ENCODE results near the gene BNC2. TPM values are rescaled to one million over a fixed set of nuclear protein-coding genes. Genes with fewer than 3 reads are reported as not detected.

The BNC2 gene
- total RNA-seq, 2 experiments from 2014 or later: not detected

DNA sequence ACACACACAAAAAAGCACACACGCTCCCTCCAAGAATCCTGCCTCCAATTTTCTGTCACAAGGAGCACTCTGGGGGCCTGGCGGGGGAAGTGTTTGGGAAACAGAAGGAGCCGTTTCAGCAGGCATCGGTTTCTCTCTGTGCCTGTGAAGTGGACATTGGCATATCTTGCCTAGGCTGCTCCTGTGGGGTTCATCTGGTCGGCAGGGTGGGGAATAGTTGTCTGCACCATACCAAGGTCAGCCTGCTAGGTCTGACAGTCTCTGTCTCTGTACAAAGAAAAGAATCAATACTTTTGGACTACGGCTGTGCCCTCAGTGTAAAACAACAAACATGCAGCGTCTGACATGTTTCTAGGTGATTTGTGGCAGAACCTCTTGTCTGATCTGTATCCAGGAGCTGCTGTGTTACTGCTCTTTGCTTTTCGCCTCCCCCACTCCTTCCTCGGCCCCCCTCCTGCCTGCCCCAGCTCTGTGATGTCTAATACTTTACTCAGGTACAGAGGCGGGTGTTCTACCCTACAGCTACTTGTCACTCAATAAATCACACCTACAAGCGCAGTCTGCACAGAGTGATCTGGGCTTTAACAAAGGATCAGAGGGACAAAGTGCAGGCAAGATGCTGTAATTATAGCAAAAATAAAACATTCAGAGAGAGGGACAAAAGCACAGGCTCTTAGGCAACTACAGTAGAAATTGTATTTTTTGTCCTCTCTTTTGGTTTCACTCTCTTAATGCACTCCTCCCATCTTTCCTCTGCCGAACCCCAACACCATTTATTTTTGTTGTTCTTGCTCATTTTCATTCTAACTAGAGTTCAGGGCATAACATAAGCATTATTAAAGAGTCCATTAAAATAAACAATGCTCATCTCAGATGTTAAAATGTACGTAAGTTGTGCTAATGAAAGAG lies 216.7 kb downstream of the BNC2 start:
- no peak for DNase-seq (ENCODE audit: low spot score)
- no peaks in the 10 kb centered on the region for H3K36me3 ChIP-seq (ENCODE audit: insufficient read depth, low read length)
- no peaks in the 10 kb centered on the region for H4K20me1 ChIP-seq (ENCODE audit: insufficient read depth, low read length)
- H3K4me1 ChIP-seq (ENCODE audit: insufficient read depth, low read length, poor library complexity, severe bottlenecking): no peaks in the 10 kb centered on the region
- no peak overlapping the region for H3K4me2 ChIP-seq (ENCODE audit: low read length)
- no TSS peak for BruUV-seq (replicated peaks)
- H3K79me2 ChIP-seq (ENCODE audit: insufficient read depth, low read depth, low read length): no peaks in the 10 kb centered on the region
- TF ChIP-seq EZH2phosphoT487 (IDR thresholded peaks at IDR 0.05; ENCODE audit: borderline replicate concordance, low read depth, low read length): no peak
- TF ChIP-seq, protein P1, sequence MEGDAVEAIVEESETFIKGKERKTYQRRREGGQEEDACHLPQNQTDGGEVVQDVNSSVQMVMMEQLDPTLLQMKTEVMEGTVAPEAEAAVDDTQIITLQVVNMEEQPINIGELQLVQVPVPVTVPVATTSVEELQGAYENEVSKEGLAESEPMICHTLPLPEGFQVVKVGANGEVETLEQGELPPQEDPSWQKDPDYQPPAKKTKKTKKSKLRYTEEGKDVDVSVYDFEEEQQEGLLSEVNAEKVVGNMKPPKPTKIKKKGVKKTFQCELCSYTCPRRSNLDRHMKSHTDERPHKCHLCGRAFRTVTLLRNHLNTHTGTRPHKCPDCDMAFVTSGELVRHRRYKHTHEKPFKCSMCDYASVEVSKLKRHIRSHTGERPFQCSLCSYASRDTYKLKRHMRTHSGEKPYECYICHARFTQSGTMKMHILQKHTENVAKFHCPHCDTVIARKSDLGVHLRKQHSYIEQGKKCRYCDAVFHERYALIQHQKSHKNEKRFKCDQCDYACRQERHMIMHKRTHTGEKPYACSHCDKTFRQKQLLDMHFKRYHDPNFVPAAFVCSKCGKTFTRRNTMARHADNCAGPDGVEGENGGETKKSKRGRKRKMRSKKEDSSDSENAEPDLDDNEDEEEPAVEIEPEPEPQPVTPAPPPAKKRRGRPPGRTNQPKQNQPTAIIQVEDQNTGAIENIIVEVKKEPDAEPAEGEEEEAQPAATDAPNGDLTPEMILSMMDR (conservative IDR thresholded peaks at IDR 0.05; ENCODE audit: low read length): no peak
- no peaks in the 10 kb centered on the region for H3K9me3 ChIP-seq (ENCODE audit: low read length)
- ChIA-PET POLR2A (interaction anchor here (0.6 kb wide), 1 partner anchor 142 kb away, joined by 4 read pairs; no protein-coding TSS in a partner anchor), CTCF (ENCODE audit: unreplicated experiment) (no interaction called here)
- no peak overlapping the region for H3K4me3 ChIP-seq (ENCODE audit: low read depth, low read length, poor library complexity, severe bottlenecking)
- no peak overlapping the region for H3K27ac ChIP-seq (ENCODE audit: low read depth, low read length, poor library complexity, severe bottlenecking)
- intact Hi-C loops (cut with micrococcal nuclease; ENCODE audit: unreplicated experiment): no loop called here
- H3K9me2 ChIP-seq (ENCODE audit: insufficient read depth, low read length): no peaks in the 10 kb centered on the region
- H2AFZ ChIP-seq (ENCODE audit: low read length): no peak overlapping the region

DNA sequence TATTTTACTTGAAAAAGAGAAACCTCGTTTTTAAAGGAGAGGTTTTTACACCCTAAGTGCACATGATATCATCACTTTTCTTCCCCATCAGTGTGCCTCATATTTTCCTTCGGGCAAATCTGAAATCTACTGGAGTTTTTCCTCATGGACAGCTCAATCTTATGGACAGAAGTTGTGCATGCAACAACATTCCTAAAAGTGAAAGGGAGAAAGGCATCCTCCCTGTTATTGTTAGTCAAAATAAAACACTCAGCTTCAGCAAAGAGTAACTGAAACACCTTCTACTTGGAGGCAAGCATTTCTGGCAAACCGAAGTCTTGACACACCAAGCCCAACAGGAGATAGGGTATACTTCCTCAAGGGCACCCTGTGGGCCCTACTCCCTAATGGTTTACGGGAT lies 217.9 kb downstream of the BNC2 start:
- Histone ChIP-seq H3K4me3 (ENCODE audit: low read depth, low read length, poor library complexity, severe bottlenecking) (no peak overlapping the region), H3K79me2 (ENCODE audit: insufficient read depth, low read depth, low read length) (no peaks in the 10 kb centered on the region), H3K36me3 (ENCODE audit: insufficient read depth, low read length) (no peaks in the 10 kb centered on the region), H2AFZ (ENCODE audit: low read length) (no peak overlapping the region), H3K27ac (ENCODE audit: low read depth, low read length, poor library complexity, severe bottlenecking) (no peak overlapping the region), H3K9me3 (ENCODE audit: low read length) (no peaks in the 10 kb centered on the region), H4K20me1 (ENCODE audit: insufficient read depth, low read length) (no peaks in the 10 kb centered on the region), H3K4me2 (ENCODE audit: low read length) (no peak overlapping the region), H3K4me1 (ENCODE audit: insufficient read depth, low read length, poor library complexity, severe bottlenecking) (no peaks in the 10 kb centered on the region), H3K9me2 (ENCODE audit: insufficient read depth, low read length) (no peaks in the 10 kb centered on the region)
- TF ChIP-seq, protein P1 (conservative IDR thresholded peaks at IDR 0.05; ENCODE audit: low read length): no peak
- no peak for TF ChIP-seq EZH2phosphoT487 (IDR thresholded peaks at IDR 0.05; ENCODE audit: borderline replicate concordance, low read depth, low read length)
- DNase-seq (ENCODE audit: low spot score): no peak
- ChIA-PET CTCF (ENCODE audit: unreplicated experiment) (no interaction called here), POLR2A (interaction anchor here (0.5 to 0.7 kb wide), 2 partner anchors 20 to 937 kb away, joined by 3 to 4 read pairs; no protein-coding TSS in a partner anchor)
- intact Hi-C loops (cut with micrococcal nuclease; ENCODE audit: unreplicated experiment): no loop called here
- no TSS peak for BruUV-seq (replicated peaks)

DNA sequence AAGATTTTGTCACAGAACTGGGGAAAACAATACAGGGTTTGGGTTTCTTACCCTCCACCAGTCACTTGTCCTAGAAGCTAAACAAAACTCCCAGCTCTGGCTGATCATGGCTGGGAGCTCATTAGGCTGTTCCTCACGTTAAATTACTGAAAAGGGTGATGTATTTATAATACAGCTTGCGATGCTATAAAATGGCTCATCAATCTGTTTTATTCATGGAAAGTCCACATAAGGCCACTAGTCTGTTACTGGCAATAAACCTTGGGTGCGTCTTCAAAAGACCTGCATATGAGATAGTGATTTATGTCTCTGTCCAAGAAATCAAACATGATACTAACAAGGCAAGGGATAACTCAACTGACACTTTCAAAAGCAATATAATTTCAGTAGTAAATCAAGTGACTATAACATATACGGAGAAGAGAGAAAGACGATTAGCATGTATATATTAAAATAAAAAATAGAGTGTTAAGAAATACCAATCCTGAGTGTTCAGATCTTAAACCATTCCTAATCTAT lies 219.0 kb downstream of the BNC2 start:
- Histone ChIP-seq H3K27ac (ENCODE audit: low read depth, low read length, poor library complexity, severe bottlenecking) (no peak overlapping the region), H3K4me3 (ENCODE audit: low read depth, low read length, poor library complexity, severe bottlenecking) (no peak overlapping the region), H4K20me1 (ENCODE audit: insufficient read depth, low read length) (no peaks in the 10 kb centered on the region), H3K4me1 (ENCODE audit: insufficient read depth, low read length, poor library complexity, severe bottlenecking) (no peaks in the 10 kb centered on the region), H3K79me2 (ENCODE audit: insufficient read depth, low read depth, low read length) (no peaks in the 10 kb centered on the region), H3K9me2 (ENCODE audit: insufficient read depth, low read length) (no peaks in the 10 kb centered on the region), H3K9me3 (ENCODE audit: low read length) (no peaks in the 10 kb centered on the region), H3K36me3 (ENCODE audit: insufficient read depth, low read length) (no peaks in the 10 kb centered on the region), H3K4me2 (ENCODE audit: low read length) (no peak overlapping the region), H2AFZ (ENCODE audit: low read length) (no peak overlapping the region)
- DNase-seq (ENCODE audit: low spot score): no peak
- TF ChIP-seq, protein P1 (conservative IDR thresholded peaks at IDR 0.05; ENCODE audit: low read length): no peak
- no peak for TF ChIP-seq EZH2phosphoT487 (IDR thresholded peaks at IDR 0.05; ENCODE audit: borderline replicate concordance, low read depth, low read length)
- intact Hi-C loops (cut with micrococcal nuclease; ENCODE audit: unreplicated experiment): no loop called here
- ChIA-PET POLR2A (no interaction called here), CTCF (ENCODE audit: unreplicated experiment) (no interaction called here)
- BruUV-seq (replicated peaks): no TSS peak

Data from OCI-LY7 (cell line).